Ovary (tissue), 3 donors: ENCODE results near the gene ADCY9.

ENCODE experiments used
- CTCF ChIP-seq, 3 donors: fragments of 450-650 bp in 2 of 3; fragments of 200-600 bp in 1 of 3; IDR thresholded peaks; one replicate each; pipeline versions ENCODE4 v1.5.1 to v1.8.0; 2016 to 2022; ENCODE audit warnings: antibody characterized with exemption in 3 of 3, mild to moderate bottlenecking in 1 of 3
- POLR2A ChIP-seq: fragments of 450-650 bp; IDR thresholded peaks from one replicate; pipeline ENCODE4 v1.6.1; 2017; ENCODE audit warnings: antibody characterized with exemption, mild to moderate bottlenecking, moderate library complexity
- donor health status: DM: no; HTN: no; CAD: no.

- TF ChIP-seq CTCF (IDR thresholded peaks at IDR 0.05) (no peak), POLR2A (no peak)
These were observed 43.5 kb upstream of the ADCY9 start for GRCh38 chr16:4159726-4160125.
